Lung (tissue), 12 donors: ENCODE data around the gene SNRPB2. TPM values are rescaled to one million over a fixed set of nuclear protein-coding genes. Genes with fewer than 3 reads are reported as not detected.
A peak's percentile ranks its signal among the peaks of the same experiment; 100 is the strongest.

Experiments
- ATAC-seq: fragments of 200-7000 bp; cut with Tn5 transposase; one replicate; pipeline ENCODE4 v1.9.1; 2020; ENCODE audit warnings: moderate number of reproducible peaks; ENCODE audit not compliant: insufficient read depth, low FRiP score
- DNase-seq, 3 donors: peaks; one replicate each; pipeline ENCODE4 v3.0.0-alpha.2; 2013 to 2017
- H3K27ac ChIP-seq, 2 donors: one replicate each; pipeline ENCODE4 v1.5.1; 2013; ENCODE audit warnings: mild to moderate bottlenecking in 2 of 2, moderate library complexity in 2 of 2, control low read depth in 1 of 2, inconsistent platforms in 1 of 2, low read depth in 1 of 2, low read length in 1 of 2
- H3K27me3 ChIP-seq, 3 donors: one replicate each; pipeline ENCODE4 v1.5.1; 2013; ENCODE audit warnings: low read length in 2 of 3; ENCODE audit not compliant: control insufficient read depth in 3 of 3, insufficient read depth in 3 of 3
- H3K36me3 ChIP-seq, 4 donors: one replicate each; pipeline ENCODE4 v1.5.1; 2013; ENCODE audit warnings: low read length in 4 of 4, mild to moderate bottlenecking in 1 of 4, moderate library complexity in 1 of 4; ENCODE audit not compliant: control insufficient read depth in 4 of 4, insufficient read depth in 4 of 4
- H3K4me1 ChIP-seq, 5 donors: one replicate each; pipeline ENCODE4 v1.5.1; 2013; ENCODE audit warnings: low read length in 5 of 5, mild to moderate bottlenecking in 2 of 5, moderate library complexity in 1 of 5; ENCODE audit not compliant: control insufficient read depth in 5 of 5, insufficient read depth in 5 of 5
- H3K4me3 ChIP-seq: one replicate; pipeline ENCODE4 v1.5.1; 2013; ENCODE audit warnings: mild to moderate bottlenecking, control low read depth, moderate library complexity
- H3K9ac ChIP-seq, 2 donors: one replicate each; pipeline ENCODE4 v1.5.1; 2013; ENCODE audit warnings: low read length in 2 of 2, control low read depth in 1 of 2; ENCODE audit not compliant: insufficient read depth in 1 of 2
- H3K9me3 ChIP-seq, 4 donors: one replicate each; pipeline ENCODE4 v1.5.1; 2013; ENCODE audit warnings: low read length in 3 of 4, mild to moderate bottlenecking in 1 of 4, moderate library complexity in 1 of 4; ENCODE audit not compliant: control insufficient read depth in 4 of 4, insufficient read depth in 3 of 4
- WGBS, 2 donors: extraction: QIAGEN DNeasy Blood & Tissue Kit; methylation state at CpG; one replicate each; pipeline ENCODE4 v1.1.7; 2013; 5-methylcytosine and 5-hydroxymethylcytosine counted together
- polyA plus RNA-seq, 2 donors: library from polyadenylated mRNA; stranded (reverse); fragments of 200-250 nt; gene quantifications; one replicate each; pipeline ENCODE4 v1.2.1, GENCODE V29; 2013
- total RNA-seq, 2 donors: library from RNA; depleted of rRNA in 1 of 2; stranded (reverse); fragments of >200 nt in 1 of 2; gene quantifications; one replicate each; pipeline ENCODE4 v1.2.1, GENCODE V29; 2014 to 2021
- TF ChIP-seq, protein P1 (sequence below): IDR thresholded peaks from 2 replicates; pipeline ENCODE4 v1.5.1; 2012; ENCODE audit warnings: mild to moderate bottlenecking; ENCODE audit errors: control extremely low read depth, extremely low read depth
- donor health status: control.
- donor health status: control.
- donor health status: Bipolar disorder and iron deficiency.
- donor health status: healthy.
- donor health status: DM: yes; HTN: yes; CAD: no.

Gene SNRPB2
- total and polyA plus RNA-seq, 4 donors, result 36.4 to 67.2 (median 52.3) TPM

- H3K9me3 ChIP-seq, result no peaks in the 10 kb centered on the region
- no peak overlapping the region for H3K9ac ChIP-seq
- ATAC-seq (no peak), DNase-seq (no peak)
- H3K4me1 ChIP-seq, result no peaks in the 10 kb centered on the region
- H3K4me3 ChIP-seq, result no peak overlapping the region
- WGBS, 2 donors, result 91 to 94% methylated on average over 3 of the region's 3 CpGs
- TF ChIP-seq, protein P1, sequence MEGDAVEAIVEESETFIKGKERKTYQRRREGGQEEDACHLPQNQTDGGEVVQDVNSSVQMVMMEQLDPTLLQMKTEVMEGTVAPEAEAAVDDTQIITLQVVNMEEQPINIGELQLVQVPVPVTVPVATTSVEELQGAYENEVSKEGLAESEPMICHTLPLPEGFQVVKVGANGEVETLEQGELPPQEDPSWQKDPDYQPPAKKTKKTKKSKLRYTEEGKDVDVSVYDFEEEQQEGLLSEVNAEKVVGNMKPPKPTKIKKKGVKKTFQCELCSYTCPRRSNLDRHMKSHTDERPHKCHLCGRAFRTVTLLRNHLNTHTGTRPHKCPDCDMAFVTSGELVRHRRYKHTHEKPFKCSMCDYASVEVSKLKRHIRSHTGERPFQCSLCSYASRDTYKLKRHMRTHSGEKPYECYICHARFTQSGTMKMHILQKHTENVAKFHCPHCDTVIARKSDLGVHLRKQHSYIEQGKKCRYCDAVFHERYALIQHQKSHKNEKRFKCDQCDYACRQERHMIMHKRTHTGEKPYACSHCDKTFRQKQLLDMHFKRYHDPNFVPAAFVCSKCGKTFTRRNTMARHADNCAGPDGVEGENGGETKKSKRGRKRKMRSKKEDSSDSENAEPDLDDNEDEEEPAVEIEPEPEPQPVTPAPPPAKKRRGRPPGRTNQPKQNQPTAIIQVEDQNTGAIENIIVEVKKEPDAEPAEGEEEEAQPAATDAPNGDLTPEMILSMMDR, result no peak
- H3K36me3 ChIP-seq, result no peaks in the 10 kb centered on the region
- H3K27me3 ChIP-seq, result peaks cover 0 to 2% (median 0%) of the 10 kb centered on the region in 3 donors
- no peak overlapping the region for H3K27ac ChIP-seq
Observed at GRCh38 chr20:16694161-16694560, 35.7 kb upstream of the SNRPB2 start.

DNA sequence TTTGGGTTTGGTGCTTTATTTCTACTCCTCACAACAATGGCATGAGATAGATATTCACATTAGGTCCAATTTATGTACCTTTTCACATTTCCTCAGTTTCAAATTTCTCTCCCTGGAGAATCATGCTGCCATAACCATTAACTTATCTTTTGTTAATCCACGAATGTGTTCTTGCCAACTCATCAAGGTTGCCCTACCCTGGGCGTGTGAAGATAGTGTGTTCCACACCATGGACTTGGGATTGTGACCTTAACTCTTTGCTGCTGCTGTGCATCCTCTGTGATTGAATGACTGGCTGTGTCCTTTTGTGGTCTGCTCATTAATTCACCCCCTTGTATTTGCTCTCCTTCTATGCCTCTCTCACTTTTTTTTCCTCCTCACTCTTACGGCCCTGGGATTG, 34.2 kb upstream of the SNRPB2 start:
- Histone ChIP-seq H3K27ac (no peak overlapping the region), H3K27me3 (no peaks in the 10 kb centered on the region), H3K4me3 (no peak overlapping the region), H3K9ac (no peak overlapping the region), H3K9me3 (no peaks in the 10 kb centered on the region), H3K36me3 (no peaks in the 10 kb centered on the region), H3K4me1 (no peaks in the 10 kb centered on the region)
- WGBS, 2 donors, result 81 to 86% methylated on average over 3 of the region's 3 CpGs
- DNase-seq, result no peak
- TF ChIP-seq, protein P1, result no peak
- no peak for ATAC-seq

- TF ChIP-seq, protein P1, result no peak
- Histone ChIP-seq H3K36me3 (no peaks in the 10 kb centered on the region), H3K27me3 (no peaks in the 10 kb centered on the region), H3K4me1 (no peaks in the 10 kb centered on the region), H3K27ac (no peak overlapping the region), H3K9me3 (no peaks in the 10 kb centered on the region), H3K9ac (no peak overlapping the region), H3K4me3 (no peak overlapping the region)
- WGBS, 2 donors, result 75 to 83% methylated on average over 4 of the region's 4 CpGs
- DNase-seq (peak; percentile 9 to 15 (median 14)), ATAC-seq (no peak)
Observed at GRCh38 chr20:16699293-16699692, 30.5 kb upstream of the SNRPB2 start.

DNA sequence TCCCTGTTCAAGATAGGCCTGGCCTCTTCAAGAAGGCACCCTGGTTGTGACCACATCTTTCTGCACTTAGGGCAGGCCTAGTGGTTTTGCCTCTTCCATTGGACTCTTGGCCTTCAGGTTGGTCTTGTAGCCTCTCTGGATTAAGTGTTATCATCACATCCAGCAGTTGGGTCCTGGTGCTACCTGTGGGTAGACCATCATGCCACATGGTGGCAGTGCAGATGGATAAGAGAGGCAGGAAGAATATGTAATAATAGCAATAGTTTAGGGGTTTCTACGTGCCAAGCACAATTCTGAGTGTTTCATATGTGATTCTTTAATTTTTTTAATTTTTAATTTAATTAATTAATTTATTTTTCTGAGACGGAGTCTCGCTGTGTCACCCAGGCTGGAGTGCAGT, 28.5 kb upstream of the SNRPB2 start:
- Histone ChIP-seq H3K4me3 (no peak overlapping the region), H3K27me3 (no peaks in the 10 kb centered on the region), H3K9me3 (peaks cover 0 to 3% (median 0%) of the 10 kb centered on the region in 4 donors), H3K27ac (no peak overlapping the region), H3K9ac (no peak overlapping the region), H3K4me1 (no peaks in the 10 kb centered on the region), H3K36me3 (no peaks in the 10 kb centered on the region)
- TF ChIP-seq, protein P1, result no peak
- no peak for ATAC-seq
- DNase-seq, result no peak
- WGBS, 2 donors, result 51 to 57% methylated on average over 3 of the region's 3 CpGs
